Neural progenitor cell (in vitro differentiated cells): ENCODE measurements around the gene TMEM53.

Source experiments
- CTCF ChIP-seq: fragments of 200-600 bp; sonication (generic); IDR thresholded peaks from 2 replicates; pipeline ENCODE4 v1.5.1; 2017; ENCODE audit warnings: antibody characterized with exemption, mild to moderate bottlenecking
- EZH2 ChIP-seq: fragments of 200-600 bp; sonication (generic); IDR thresholded peaks from 2 replicates; pipeline ENCODE4 v1.6.1; 2017; ENCODE audit warnings: antibody characterized with exemption, mild to moderate bottlenecking, moderate library complexity
- EZH2phosphoT487 ChIP-seq: fragments of 200-600 bp; sonication (generic); IDR thresholded peaks from 2 replicates; pipeline ENCODE4 v1.6.1; 2017; ENCODE audit warnings: antibody characterized with exemption

GRCh38 chr1:44619261-44619900 is 54.9 kb downstream of the TMEM53 start:
- TF ChIP-seq CTCF (no peak), EZH2 (no peak), EZH2phosphoT487 (no peak)
